Stimulated activated CD8-positive, alpha-beta memory T cell treated with anti-CD3 and anti-CD28 coated beads, Interleukin-7, amount 100 ng/mL, for 48 hours (primary cell): ENCODE results near the gene IFI27L1.

Source experiments
- DNase-seq, 2 donors: peaks; one replicate each; pipeline ENCODE4 v3.0.0-alpha.2; 2020; ENCODE audit warnings: low read depth in 1 of 2; ENCODE audit errors: extremely low read depth in 1 of 2

The IFI27L1 gene

DNA sequence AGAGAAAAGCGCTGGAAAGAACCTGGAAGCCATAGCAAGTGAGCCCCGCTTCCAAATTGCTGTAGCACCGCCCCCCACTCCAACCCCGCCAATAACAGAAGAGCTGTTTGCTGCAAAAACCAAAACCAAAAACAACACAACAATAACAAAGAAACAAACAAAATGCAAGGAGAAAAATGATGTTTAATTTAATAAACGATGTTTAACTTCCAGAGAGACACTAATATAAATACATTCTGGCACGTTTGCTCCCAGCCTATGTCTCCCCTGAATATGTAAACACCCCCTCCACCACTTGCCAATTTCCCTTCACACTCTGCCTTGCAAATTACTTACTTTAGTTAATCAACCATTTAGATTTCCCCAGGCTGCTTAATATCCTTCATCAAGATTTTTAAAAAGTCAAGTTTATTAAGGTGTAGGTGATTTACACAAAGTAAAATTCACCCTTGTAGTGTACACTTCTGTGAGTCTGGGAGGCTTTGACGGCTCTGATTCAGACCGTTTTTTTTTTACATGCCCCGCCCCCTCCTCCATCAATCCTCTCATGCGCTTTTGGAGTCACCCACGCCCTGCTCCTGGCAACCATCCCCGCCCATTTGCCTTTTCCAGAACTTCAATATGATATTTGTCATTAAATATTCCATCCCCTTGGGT lies 48.8 kb downstream of the IFI27L1 start:
- no peak for DNase-seq

DNA sequence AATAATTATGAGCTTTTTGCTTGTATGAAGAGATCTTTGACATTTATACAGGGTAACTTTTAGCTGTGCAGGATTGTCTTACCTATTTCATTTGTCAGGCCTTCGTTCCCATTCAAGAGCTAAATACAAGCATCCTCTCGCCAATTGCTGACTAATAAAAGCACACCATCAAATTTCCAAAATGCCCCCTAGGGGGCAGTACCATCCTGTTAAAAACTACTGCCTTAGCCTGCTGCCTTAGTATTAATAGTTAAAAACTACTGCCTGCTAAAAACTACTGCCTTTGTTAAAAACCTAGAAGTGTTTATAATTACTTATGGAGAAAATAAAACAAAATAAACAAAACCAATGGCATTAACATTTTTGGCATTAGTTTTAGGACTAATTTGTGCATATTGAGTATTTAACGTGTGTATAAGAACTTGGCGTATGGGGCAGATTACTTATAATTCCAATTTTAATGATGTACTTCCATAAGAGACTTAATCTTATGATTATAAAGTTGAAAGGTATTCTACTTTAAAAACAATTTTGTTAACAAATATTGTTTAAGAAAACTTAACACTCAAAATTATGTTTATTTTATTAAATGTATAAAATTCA lies 51.3 kb downstream of the IFI27L1 start:
- peak; percentile 11 to 29 for DNase-seq

DNA sequence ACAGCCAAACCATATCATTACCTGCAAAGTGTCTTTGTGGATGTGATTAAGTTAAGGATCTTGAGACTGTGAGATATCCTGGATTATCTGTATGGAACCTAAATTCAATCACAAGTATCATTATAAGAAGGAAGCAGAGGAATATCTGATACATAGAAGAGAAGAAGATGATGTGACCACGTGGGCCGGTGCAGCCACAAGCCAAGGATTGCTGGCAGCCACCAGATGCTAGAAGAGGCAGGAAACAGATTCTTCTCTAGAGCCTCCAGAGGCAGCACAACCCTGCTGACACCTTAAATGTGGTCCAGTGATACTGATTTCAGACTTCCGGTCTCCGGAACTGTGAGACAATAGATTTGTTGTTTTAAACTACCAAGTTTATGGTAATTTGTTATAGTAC lies 54.4 kb downstream of the IFI27L1 start:
- no peak for DNase-seq

DNA sequence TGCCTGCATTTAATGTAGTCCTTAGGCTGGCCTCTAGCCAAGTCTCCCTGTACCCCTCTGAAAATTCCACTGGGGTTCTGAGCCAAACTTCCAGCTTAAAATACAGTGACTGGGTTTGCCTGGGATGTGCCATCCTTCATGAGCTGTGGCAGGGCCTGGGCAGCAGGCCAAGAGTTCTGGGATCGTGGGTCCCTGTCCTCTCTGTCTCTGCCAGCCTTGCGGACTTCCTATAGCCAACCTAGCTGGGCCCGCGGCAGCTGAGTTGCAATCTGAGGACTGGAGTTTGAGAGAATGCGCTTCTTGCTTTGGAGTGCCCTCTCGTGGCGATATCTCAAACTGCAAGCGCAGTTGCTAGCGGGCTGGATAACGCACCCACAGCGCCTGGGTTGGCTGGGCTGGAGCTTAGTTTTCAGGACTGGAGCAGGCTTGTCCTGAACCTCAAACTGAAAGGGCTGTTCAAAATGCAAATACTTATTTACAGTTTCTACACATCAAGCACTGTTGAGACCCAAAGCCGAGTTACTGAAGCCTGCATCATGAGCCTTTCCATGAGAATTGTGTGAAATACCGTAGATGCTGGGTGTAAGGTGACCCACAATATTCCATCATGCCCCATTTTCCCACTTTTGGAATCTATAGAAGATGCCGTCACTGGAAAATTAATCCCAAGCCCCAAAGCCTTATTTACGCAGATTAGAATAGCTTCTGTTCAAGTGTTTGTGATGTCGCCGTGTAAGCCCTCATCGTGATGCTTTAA lies 55.6 kb downstream of the IFI27L1 start:
- DNase-seq, result peak; percentile 43 to 73

DNA sequence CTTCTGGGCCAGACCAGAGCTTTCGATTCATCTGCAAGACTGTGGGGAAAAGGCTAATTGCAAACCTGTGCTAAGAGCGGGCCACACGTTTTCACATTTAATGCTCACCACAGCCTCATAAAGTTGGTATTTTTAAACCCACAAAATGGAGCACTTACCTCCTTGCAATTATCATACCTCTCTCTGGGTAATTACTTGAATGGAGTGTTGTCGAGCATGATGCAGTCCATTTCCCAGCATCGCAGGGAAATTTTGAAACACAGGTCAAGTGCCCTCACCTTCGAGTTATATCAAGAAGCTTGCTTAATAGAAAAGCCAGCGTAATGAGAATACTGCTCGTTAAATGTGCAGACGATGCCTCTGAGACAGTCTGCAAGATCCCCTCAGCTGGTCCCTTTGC lies 57.1 kb downstream of the IFI27L1 start:
- no peak for DNase-seq

DNA sequence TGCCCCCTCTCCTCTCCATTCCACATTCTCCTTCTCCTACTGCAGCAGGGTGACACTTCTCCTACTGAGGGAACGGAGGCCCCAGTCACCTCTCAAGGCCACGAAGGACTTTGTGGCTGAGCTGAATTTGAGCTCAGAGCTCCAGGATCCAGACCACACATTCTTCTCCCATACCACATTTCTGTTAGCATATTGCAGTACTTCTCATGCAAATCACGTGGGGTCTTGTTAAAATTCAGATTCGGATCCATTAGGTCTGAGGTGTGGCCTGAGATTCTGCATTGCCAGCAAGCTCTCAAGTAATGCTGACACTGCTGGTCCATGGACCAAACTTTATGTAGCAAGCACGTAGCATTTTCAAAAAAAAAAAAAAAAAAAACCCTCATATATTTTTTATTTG lies 57.9 kb downstream of the IFI27L1 start:
- DNase-seq, result no peak

DNA sequence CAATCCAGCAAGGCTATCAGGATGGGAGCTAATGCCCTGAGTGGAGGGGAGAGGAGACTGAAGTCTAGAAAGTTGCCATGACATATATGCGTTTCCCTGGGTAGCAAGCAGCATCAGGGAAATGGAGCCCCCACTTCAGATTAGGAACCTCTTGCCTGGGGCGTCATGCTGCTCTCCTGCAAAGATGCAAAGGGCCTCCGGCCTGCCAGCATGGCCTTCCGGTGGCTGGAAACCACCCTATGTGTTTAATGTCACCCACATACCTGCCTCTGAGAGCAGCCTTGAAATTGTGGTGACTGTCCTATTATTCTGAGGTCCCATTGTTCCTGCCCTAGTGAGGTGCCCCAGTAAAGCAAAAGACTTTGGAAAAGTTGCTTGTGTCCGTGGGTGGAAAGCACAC lies 58.3 kb downstream of the IFI27L1 start:
- no peak for DNase-seq

DNA sequence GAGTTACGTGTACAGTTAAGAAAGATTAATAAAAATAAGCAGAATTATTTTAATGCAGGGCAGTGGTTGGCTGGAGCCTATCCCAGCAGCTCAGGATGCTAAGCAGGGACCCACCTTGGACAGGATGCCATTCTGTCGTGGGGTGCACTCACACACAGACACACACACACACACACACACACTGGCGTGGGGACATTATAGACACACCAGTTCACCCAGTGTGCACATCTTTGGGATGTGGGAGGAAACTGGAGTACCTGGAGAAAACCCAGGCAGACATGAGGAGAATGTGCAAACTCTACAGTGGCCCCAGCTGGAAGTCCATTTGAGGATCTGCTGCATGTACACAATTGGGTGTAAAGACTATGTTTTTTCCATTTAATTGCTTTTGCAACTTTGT lies 61.1 kb downstream of the IFI27L1 start:
- DNase-seq, result no peak

DNA sequence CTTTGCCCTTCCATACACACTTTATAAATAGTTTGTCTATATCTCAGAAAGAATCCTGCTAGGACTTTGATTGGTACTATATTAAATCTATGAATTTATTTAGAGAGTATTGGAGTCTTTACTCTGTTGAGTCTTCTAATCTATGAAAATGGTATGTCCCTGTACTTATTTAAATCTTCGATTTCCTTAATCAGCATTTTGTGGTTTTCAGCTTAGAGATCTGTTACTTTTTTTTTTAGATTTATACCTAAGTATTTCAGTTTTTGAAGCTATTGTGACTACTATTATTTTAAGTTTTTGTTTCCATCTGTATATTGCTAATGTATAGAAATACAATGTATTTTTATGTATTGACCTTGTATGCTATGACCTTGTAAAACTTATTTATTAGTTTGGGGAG lies 61.7 kb downstream of the IFI27L1 start:
- no peak for DNase-seq

DNA sequence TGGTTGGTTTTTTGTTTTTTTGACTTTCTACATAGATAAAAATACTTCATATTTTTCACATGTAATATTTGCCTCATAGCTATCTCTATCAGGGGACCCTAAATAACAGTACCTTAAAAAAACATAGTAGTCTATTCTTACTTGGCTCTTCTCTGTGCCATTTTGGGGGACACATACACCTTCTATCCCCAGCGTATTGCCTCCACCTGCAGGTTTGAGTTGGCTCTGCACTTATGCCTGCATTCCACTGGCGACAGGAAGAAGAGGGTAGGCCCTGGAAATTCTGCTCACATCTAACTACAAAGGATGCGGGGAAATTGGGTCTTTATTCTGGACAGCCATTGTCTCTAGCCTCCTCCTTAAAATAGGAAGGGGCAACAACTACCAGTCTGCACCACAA lies 62.1 kb downstream of the IFI27L1 start:
- no peak for DNase-seq

DNA sequence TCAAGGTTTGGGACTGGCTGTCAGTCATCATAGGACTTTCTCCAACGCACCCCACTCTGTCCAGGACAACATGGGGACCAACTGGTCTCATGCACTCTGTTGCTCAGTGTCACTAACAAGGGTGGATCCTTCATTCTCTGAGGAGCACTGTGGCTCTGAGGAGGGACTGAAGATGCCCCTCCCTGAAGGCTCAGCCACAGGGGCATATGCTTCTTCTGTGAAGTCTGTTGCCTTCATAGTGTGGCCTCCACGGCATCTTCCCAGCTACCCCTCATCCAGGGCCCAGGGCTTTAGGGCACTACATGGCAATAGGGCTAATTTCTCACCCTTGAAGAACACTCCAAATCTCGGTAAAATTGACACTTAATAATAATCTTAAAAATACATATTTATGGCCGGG lies 62.6 kb downstream of the IFI27L1 start:
- no peak for DNase-seq

DNA sequence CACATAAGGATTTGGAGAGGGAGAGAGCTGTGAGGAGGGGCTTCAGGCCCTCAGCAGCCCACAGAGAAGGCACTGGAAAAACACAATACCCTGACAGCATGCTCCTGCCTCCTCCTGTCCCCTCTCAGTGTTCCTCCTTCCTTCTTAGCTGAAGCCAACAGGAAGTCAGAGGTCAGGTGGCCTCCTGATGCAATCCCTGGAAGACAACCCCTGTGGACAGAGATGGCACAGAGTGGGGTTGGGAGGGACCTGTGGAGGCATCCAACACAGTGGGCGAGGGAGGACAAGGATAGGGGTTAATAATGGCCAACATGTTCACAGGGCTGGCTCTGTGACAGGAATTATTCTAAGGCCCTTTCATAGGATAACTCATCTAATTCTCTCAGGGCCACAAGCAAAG lies 63.7 kb downstream of the IFI27L1 start:
- DNase-seq, result no peak

DNA sequence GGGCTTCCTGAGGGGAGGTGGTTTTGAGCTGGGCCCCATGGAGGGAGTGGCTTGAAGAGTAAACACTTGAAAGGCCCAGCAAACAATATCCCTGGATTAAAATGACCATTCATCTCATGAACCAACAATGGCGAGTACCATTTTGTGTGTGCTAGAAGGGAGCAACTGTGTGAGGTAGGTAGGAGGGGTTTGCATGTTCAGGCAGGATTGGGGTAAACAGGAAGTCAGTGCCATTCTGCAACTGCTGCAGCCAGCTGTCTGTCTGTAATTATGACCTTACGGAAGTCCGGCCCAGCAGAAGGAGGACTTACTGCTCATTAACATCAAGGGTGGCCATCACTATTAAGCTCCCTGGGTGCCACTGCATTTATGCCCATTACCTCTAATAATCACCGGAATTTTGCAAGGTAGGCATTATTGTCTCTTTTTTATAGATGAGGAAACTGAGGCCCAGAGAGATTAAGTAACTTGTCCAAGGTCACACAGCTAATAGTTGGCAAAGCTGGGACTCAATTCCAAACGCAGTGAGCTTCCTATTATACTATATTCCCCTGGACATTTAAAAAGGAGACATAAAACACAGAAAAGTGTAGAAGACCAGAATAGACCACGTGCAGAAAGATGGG lies 64.9 kb downstream of the IFI27L1 start:
- DNase-seq, result no peak
